Lung (tissue), 12 donors: ENCODE measurements around the gene CDKL4. TPM values are rescaled to one million over a fixed set of nuclear protein-coding genes. Genes with fewer than 3 reads are reported as not detected.

ENCODE experiments used
- ATAC-seq: fragments of 200-7000 bp; cut with Tn5 transposase; one replicate; pipeline ENCODE4 v1.9.1; 2020; ENCODE audit warnings: moderate number of reproducible peaks; ENCODE audit not compliant: insufficient read depth, low FRiP score
- DNase-seq, 3 donors: peaks; one replicate each; pipeline ENCODE4 v3.0.0-alpha.2; 2013 to 2017
- H3K27ac ChIP-seq, 2 donors: one replicate each; pipeline ENCODE4 v1.5.1; 2013; ENCODE audit warnings: mild to moderate bottlenecking in 2 of 2, moderate library complexity in 2 of 2, control low read depth in 1 of 2, inconsistent platforms in 1 of 2, low read depth in 1 of 2, low read length in 1 of 2
- H3K27me3 ChIP-seq, 3 donors: one replicate each; pipeline ENCODE4 v1.5.1; 2013; ENCODE audit warnings: low read length in 2 of 3; ENCODE audit not compliant: control insufficient read depth in 3 of 3, insufficient read depth in 3 of 3
- H3K36me3 ChIP-seq, 4 donors: one replicate each; pipeline ENCODE4 v1.5.1; 2013; ENCODE audit warnings: low read length in 4 of 4, mild to moderate bottlenecking in 1 of 4, moderate library complexity in 1 of 4; ENCODE audit not compliant: control insufficient read depth in 4 of 4, insufficient read depth in 4 of 4
- H3K4me1 ChIP-seq, 5 donors: one replicate each; pipeline ENCODE4 v1.5.1; 2013; ENCODE audit warnings: low read length in 5 of 5, mild to moderate bottlenecking in 2 of 5, moderate library complexity in 1 of 5; ENCODE audit not compliant: control insufficient read depth in 5 of 5, insufficient read depth in 5 of 5
- H3K4me3 ChIP-seq: one replicate; pipeline ENCODE4 v1.5.1; 2013; ENCODE audit warnings: mild to moderate bottlenecking, control low read depth, moderate library complexity
- H3K9ac ChIP-seq, 2 donors: one replicate each; pipeline ENCODE4 v1.5.1; 2013; ENCODE audit warnings: low read length in 2 of 2, control low read depth in 1 of 2; ENCODE audit not compliant: insufficient read depth in 1 of 2
- H3K9me3 ChIP-seq, 4 donors: one replicate each; pipeline ENCODE4 v1.5.1; 2013; ENCODE audit warnings: low read length in 3 of 4, mild to moderate bottlenecking in 1 of 4, moderate library complexity in 1 of 4; ENCODE audit not compliant: control insufficient read depth in 4 of 4, insufficient read depth in 3 of 4
- WGBS, 2 donors: extraction: QIAGEN DNeasy Blood & Tissue Kit; methylation state at CpG; one replicate each; pipeline ENCODE4 v1.1.7; 2013; 5-methylcytosine and 5-hydroxymethylcytosine counted together
- polyA plus RNA-seq, 2 donors: library from polyadenylated mRNA; stranded (reverse); fragments of 200-250 nt; gene quantifications; one replicate each; pipeline ENCODE4 v1.2.1, GENCODE V29; 2013
- total RNA-seq, 2 donors: library from RNA; depleted of rRNA in 1 of 2; stranded (reverse); fragments of >200 nt in 1 of 2; gene quantifications; one replicate each; pipeline ENCODE4 v1.2.1, GENCODE V29; 2014 to 2021
- TF ChIP-seq, protein P1 (sequence below): IDR thresholded peaks from 2 replicates; pipeline ENCODE4 v1.5.1; 2012; ENCODE audit warnings: mild to moderate bottlenecking; ENCODE audit errors: control extremely low read depth, extremely low read depth
- donor health status: control.
- donor health status: control.
- donor health status: Bipolar disorder and iron deficiency.
- donor health status: healthy.
- donor health status: DM: yes; HTN: yes; CAD: no.

CDKL4 gene
- total and polyA plus RNA-seq, 4 donors, result 0.10 to 6.5 (median 1.0) TPM

DNA sequence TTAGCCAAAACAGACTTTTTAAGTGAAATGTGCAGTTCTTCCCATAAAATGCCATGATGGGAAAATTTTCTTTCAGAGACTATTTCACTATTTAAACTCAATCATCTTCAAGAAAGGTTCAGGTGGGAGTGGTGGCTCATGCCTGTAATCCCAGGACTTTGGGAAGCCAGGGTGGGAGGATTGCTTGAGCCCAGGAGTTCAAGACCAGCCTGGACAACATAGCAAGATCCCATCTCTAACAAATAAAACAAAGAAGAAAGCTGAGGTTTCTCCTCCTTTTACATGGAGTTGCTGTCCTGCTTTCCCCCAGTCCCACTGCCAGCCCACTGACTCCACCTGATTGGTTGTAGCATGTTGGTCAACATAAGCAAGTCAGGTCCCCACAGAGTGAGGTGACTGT lies 97.1 kb downstream of the CDKL4 start:
- TF ChIP-seq, protein P1, sequence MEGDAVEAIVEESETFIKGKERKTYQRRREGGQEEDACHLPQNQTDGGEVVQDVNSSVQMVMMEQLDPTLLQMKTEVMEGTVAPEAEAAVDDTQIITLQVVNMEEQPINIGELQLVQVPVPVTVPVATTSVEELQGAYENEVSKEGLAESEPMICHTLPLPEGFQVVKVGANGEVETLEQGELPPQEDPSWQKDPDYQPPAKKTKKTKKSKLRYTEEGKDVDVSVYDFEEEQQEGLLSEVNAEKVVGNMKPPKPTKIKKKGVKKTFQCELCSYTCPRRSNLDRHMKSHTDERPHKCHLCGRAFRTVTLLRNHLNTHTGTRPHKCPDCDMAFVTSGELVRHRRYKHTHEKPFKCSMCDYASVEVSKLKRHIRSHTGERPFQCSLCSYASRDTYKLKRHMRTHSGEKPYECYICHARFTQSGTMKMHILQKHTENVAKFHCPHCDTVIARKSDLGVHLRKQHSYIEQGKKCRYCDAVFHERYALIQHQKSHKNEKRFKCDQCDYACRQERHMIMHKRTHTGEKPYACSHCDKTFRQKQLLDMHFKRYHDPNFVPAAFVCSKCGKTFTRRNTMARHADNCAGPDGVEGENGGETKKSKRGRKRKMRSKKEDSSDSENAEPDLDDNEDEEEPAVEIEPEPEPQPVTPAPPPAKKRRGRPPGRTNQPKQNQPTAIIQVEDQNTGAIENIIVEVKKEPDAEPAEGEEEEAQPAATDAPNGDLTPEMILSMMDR, result no peak
- H3K27me3 ChIP-seq, result no peaks in the 10 kb centered on the region
- peaks cover 0 to 7% (median 0%) of the 10 kb centered on the region in 5 donors for H3K4me1 ChIP-seq
- no peaks in the 10 kb centered on the region for H3K9me3 ChIP-seq
- no peak for DNase-seq
- no peak overlapping the region for H3K4me3 ChIP-seq
- H3K9ac ChIP-seq, result no peak overlapping the region
- H3K36me3 ChIP-seq, result no peaks in the 10 kb centered on the region
- no peak for ATAC-seq
- no peak overlapping the region for H3K27ac ChIP-seq

DNA sequence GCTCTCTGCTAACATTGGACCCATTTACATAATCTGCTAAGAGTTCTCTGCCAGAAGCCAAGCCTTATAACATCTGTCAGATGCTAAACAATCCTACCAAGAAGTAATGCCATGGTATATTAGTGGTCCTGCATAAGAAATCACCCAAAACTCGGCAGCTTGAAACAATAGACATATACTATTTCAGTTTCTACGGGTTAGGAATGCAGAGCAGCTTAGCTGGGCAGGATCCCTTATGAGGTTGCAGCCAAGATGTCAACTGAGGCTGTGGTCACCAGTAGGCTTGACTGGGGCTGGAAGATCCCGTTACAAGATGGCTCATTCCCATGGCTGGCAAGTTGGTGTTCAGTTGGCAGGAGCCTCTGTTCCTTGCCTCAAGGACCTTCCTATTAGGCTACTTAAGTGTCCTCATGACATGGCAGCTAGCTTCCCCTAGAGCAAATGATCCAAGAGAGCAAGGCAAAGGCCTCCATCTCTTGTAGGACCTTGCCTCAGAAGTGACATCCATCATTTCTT lies 97.8 kb downstream of the CDKL4 start:
- H3K9ac ChIP-seq, result no peak overlapping the region
- H3K27me3 ChIP-seq, result no peaks in the 10 kb centered on the region
- ATAC-seq (no peak), DNase-seq (no peak)
- peaks cover 0 to 11% (median 0%) of the 10 kb centered on the region in 5 donors for H3K4me1 ChIP-seq
- no peak overlapping the region for H3K27ac ChIP-seq
- 90 to 93% methylated on average over 3 of the region's 3 CpGs for WGBS, 2 donors
- H3K9me3 ChIP-seq, result no peaks in the 10 kb centered on the region
- no peaks in the 10 kb centered on the region for H3K36me3 ChIP-seq
- TF ChIP-seq, protein P1, result no peak
- H3K4me3 ChIP-seq, result no peak overlapping the region

DNA sequence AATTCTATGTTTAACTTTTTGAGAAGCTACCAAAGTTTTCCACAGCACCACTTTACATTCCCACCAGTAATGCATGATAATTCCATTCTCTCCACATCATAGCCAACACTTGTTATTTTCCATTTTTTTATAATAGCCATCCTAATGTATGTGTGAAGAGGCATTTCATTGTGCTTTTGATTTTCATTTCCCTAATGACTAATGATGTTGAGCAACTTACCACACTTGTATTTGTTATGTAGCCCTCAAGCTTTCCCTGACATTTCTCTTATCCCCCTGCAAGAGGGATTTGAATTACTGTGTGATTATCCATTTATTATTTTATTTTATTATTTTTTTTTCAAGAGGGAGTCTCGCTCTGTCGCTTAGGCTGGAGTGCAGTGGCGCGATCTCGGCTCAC lies 99.4 kb downstream of the CDKL4 start:
- no peak overlapping the region for H3K9ac ChIP-seq
- ATAC-seq, result no peak
- WGBS, 2 donors, result 99 to 100% methylated on average over 5 of the region's 5 CpGs
- TF ChIP-seq, protein P1, result no peak
- H3K4me3 ChIP-seq, result no peak overlapping the region
- peaks cover 0 to 8% (median 0%) of the 10 kb centered on the region in 5 donors for H3K4me1 ChIP-seq
- no peak for DNase-seq
- H3K36me3 ChIP-seq, result no peaks in the 10 kb centered on the region
- no peak overlapping the region for H3K27ac ChIP-seq
- no peaks in the 10 kb centered on the region for H3K27me3 ChIP-seq
- no peaks in the 10 kb centered on the region for H3K9me3 ChIP-seq
